Activated CD8-positive, alpha-beta T cell treated with anti-CD3 and anti-CD28 coated beads for 36 hours (primary cell): Measurements from ENCODE around the gene NELFB. TPM values are rescaled to one million over a fixed set of nuclear protein-coding genes. Genes with fewer than 3 reads are reported as not detected.

ENCODE experiments used
- ATAC-seq: fragments of 200-7000 bp; cut with Tn5 transposase; one replicate; pipeline ENCODE4 v1.10.0; 2021; ENCODE audit warnings: mild to moderate bottlenecking, moderate library complexity
- CTCF ChIA-PET: fragments of 350-600 bp; sonication (Branson Sonifier 250); formaldehyde crosslinking; loops from one replicate; lab custom pipeline; 2021; ENCODE audit warnings: antibody characterized with exemption; lab: Charles Lee
- POLR2A ChIA-PET: fragments of 350-600 bp; sonication (Branson Sonifier 250); formaldehyde crosslinking; loops from one replicate; lab custom pipeline; 2021; ENCODE audit warnings: antibody characterized with exemption; lab: Charles Lee
- DNase-seq: peaks from one replicate; pipeline ENCODE4 v3.0.0-alpha.2; 2020
- H3K27ac Mint-ChIP-seq: one replicate; pipeline ENCODE4 v1.8.0; 2021; ENCODE audit warnings: mild to moderate bottlenecking, mixed read lengths
- H3K27me3 Mint-ChIP-seq: one replicate; pipeline ENCODE4 v1.8.0; 2021; ENCODE audit warnings: mixed read lengths
- H3K36me3 Mint-ChIP-seq: one replicate; pipeline ENCODE4 v1.8.0; 2021; ENCODE audit warnings: low read depth, mixed read lengths
- H3K4me1 Mint-ChIP-seq: one replicate; pipeline ENCODE4 v1.8.0; 2021; ENCODE audit warnings: low read depth, mixed read lengths
- H3K4me3 Mint-ChIP-seq: one replicate; pipeline ENCODE4 v1.8.0; 2021; ENCODE audit warnings: mild to moderate bottlenecking, moderate library complexity, mixed read lengths
- H3K9me3 Mint-ChIP-seq: one replicate; pipeline ENCODE4 v1.8.0; 2021; ENCODE audit warnings: mixed read lengths
- intact Hi-C: fragments of 100-400 bp; cut with micrococcal nuclease; formaldehyde crosslinking; loops from one replicate; pipeline ENCODE4 v1.10.0; 2022
- total RNA-seq, 2 experiments: library from RNA; stranded (reverse); gene quantifications; one replicate each; pipeline ENCODE4 v1.2.3, GENCODE V29; 2021
- TF ChIP-seq, protein P1 (sequence below): fragments of 200-600 bp; IDR thresholded peaks from one replicate; pipeline ENCODE4 v1.8.0; 2022; ENCODE audit warnings: antibody characterized with exemption, mild to moderate bottlenecking

The NELFB gene
- total RNA-seq, 2 experiments from 2014 or later: 50.9 to 54.3 TPM

DNA sequence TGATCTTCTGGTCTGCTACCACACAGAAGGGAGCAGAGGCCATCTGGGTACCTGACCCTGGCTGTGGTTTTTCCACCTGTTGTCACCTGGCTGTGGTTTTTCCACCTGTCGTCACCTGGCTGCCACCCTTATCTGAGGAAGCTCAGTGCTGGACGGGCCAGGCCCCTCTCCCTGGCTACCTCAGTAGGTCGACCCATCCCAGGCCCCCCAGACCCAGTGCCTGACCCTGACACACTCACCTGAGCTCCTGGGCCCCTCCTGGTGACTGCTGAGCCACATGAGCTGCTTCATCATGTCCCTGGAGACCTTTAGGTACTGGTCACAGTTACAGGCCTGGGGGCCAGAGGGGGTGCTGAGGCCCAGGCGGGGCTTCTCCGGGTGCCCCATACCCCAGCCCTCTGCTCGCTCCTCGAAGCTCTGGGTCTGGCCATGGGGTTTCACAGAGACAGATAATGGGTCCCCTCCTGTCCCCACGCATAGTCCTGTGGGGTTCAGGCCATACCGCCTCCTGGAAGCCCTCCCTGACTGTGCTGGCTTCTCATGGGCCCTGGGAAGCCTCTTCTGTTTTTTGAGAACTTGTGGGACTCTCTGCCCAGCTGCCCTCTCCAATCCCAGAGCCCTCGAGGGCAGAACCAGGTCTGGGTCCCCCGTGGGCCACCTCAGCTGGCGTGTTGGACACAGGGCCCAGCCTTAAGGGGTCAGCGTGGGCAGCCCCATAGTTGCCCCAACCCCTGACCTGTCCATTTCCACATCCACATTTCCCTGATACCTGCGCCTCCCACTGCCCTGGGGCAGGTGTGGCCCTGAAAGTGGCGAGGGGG, 54.5 kb downstream of the NELFB start:
- H3K27me3 Mint-ChIP-seq: no peaks in the 10 kb centered on the region
- no peak overlapping the region for H3K27ac Mint-ChIP-seq
- no peak overlapping the region for H3K4me3 Mint-ChIP-seq
- no peak for DNase-seq
- intact Hi-C loops: loop anchor here (10.0 kb wide), 1 partner anchor 215 kb away; no protein-coding TSS in a partner anchor
- no peaks in the 10 kb centered on the region for H3K36me3 Mint-ChIP-seq
- peaks cover 12% of the 10 kb centered on the region for H3K4me1 Mint-ChIP-seq
- CTCF ChIA-PET: no interaction called here
- H3K9me3 Mint-ChIP-seq: no peaks in the 10 kb centered on the region
- POLR2A ChIA-PET: no interaction called here
- ATAC-seq: no peak
- TF ChIP-seq, protein P1, sequence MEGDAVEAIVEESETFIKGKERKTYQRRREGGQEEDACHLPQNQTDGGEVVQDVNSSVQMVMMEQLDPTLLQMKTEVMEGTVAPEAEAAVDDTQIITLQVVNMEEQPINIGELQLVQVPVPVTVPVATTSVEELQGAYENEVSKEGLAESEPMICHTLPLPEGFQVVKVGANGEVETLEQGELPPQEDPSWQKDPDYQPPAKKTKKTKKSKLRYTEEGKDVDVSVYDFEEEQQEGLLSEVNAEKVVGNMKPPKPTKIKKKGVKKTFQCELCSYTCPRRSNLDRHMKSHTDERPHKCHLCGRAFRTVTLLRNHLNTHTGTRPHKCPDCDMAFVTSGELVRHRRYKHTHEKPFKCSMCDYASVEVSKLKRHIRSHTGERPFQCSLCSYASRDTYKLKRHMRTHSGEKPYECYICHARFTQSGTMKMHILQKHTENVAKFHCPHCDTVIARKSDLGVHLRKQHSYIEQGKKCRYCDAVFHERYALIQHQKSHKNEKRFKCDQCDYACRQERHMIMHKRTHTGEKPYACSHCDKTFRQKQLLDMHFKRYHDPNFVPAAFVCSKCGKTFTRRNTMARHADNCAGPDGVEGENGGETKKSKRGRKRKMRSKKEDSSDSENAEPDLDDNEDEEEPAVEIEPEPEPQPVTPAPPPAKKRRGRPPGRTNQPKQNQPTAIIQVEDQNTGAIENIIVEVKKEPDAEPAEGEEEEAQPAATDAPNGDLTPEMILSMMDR: no peak

DNA sequence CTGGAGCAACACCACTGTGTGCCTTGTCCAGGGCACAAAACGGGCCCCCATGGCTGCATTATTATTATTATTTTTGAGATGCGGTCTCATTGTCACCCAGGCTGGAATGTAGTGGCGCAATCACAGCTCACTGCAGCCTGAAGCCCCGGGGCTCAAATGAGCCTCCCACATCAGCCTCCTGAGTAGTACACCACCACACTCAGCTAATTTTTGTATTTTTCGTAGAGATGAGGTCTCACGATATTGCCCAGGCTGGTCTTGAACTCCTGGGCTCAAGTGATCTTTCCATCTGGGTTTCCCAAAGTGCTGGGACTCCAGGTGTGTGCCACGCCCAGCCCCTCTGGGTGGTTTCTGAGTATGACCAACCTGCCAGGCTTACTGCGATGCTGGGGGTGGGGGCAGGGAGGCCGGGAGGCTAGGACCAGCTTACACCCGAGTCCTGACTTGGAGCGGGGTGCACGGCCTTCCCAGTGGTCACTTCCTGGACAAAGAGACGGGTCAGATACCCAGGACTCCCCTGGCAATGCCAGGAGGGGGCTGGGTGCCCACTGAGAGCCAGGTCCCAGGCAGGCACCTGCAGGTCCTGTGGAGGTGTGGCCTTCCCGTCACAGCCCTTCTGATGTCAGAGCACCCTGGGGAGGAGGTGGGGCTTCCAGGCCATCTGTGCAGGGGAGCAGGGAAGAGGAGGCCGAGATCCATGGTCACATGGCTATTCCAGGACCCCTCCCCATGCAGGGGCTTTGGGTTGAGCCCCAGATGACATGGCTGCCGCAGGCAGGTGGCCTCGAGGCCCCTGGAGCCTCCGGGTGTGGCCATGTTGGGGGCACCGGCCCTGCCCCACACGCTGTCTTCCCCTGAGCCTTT, 55.3 kb downstream of the NELFB start:
- no peak overlapping the region for H3K4me3 Mint-ChIP-seq
- CTCF ChIA-PET: no interaction called here
- no peaks in the 10 kb centered on the region for H3K36me3 Mint-ChIP-seq
- POLR2A ChIA-PET: no interaction called here
- H3K27ac Mint-ChIP-seq: no peak overlapping the region
- ATAC-seq (no peak), DNase-seq (no peak)
- intact Hi-C loops: no loop called here
- H3K4me1 Mint-ChIP-seq: peaks cover 8% of the 10 kb centered on the region
- TF ChIP-seq, protein P1: no peak
- no peaks in the 10 kb centered on the region for H3K9me3 Mint-ChIP-seq
- no peaks in the 10 kb centered on the region for H3K27me3 Mint-ChIP-seq

DNA sequence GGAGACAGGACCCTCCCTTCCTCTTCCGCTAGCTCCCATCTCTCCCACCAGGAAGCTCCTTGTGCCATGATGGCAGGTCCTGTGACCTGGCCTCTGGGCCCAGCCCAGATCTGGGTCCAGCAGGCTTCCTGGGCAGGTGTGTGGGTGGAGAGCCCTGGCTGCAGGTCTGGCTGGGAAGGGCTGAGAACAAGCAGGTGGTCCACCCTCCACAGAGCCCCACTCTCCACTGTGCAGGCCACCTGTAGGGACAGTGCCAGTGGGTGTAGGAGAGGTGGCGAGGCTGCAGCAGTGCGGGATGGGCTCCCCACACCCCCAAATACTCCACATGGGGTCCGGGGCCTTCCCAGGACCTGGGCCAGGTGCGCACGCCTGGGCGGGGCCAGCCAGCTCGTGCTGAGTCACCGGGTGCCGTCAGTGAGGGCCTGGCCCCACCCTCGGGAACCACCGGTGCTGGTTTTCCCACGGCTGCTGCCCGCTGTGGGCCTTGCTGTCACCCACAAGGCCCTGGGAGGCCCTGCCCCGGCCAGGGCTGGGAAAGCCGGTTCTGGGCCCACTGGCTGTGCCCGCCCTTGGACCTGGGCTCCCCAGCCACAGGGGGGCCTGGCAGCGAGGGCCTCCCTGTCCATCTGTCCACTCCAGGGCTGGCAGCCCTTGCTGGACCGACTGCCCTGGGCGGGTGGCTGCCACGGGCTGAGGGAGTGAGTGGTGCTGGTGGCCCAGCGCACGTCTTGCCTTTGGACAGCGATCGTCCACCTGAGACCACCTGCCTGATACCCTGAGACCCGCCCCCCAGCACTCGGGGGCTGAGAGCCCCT, 56.3 kb downstream of the NELFB start:
- TF ChIP-seq, protein P1: no peak
- Mint-ChIP-seq H3K27ac (no peak overlapping the region), H3K27me3 (no peaks in the 10 kb centered on the region), H3K36me3 (no peaks in the 10 kb centered on the region), H3K4me3 (no peak overlapping the region), H3K4me1 (peaks cover 6% of the 10 kb centered on the region), H3K9me3 (no peaks in the 10 kb centered on the region)
- POLR2A ChIA-PET: no interaction called here
- peak; percentile 34 for ATAC-seq
- intact Hi-C loops: no loop called here
- DNase-seq: peak; percentile 47
- CTCF ChIA-PET: no interaction called here

DNA sequence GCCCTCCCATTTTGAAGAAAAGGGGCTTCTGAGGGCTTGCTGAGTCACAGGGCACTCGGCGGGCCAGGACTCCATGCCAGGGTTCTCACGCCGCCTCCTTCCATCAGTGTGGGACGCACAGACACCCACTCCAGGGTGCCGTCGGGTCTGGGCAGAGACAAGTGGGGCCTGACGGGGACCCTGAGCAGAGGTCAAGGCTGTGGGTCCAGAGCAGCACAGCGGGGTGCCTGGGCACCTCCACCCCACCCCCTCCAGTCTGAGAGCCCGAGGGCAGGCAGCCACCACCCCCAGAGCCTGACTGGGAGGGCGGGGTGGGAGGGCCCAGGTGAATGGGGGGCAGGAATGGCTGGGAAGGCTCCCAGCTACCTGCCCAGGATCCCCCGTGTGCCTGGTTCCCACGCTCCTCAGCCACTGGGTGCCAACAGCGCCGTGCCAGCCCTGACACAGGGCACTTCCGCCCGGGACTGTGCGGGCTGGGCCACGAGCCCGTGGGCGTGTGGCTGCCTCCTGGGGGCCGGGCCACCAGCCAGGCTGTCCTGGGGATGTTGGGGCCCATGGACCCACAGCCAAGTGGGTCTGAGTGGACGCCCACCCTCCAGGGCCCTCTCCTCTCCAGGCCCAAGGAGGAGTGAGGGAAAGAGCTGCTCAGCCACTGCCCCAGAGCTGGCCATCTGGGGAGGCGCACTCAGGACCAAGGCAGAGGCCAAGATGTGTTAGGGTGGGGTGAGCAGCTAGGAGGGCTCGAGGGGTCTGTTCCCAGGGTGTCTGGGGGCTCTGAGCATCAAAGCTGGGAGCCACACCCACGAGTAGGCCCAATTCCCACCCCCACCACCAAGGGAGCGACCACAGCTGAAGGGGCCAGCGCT, 57.1 kb downstream of the NELFB start:
- no peaks in the 10 kb centered on the region for H3K27me3 Mint-ChIP-seq
- TF ChIP-seq, protein P1: no peak
- H3K9me3 Mint-ChIP-seq: no peaks in the 10 kb centered on the region
- ChIA-PET CTCF (interaction anchor here (1.2 kb wide), 1 partner anchor 11 kb away, joined by 4 read pairs; the partner anchor contains the start of gene NRARP), POLR2A (interaction anchor here (1.0 kb wide), 1 partner anchor 11 kb away, joined by 3 read pairs; no protein-coding TSS in a partner anchor)
- no peaks in the 10 kb centered on the region for H3K36me3 Mint-ChIP-seq
- no peak overlapping the region for H3K27ac Mint-ChIP-seq
- no peak for DNase-seq
- peaks cover 4% of the 10 kb centered on the region for H3K4me1 Mint-ChIP-seq
- no peak overlapping the region for H3K4me3 Mint-ChIP-seq
- ATAC-seq: no peak
- intact Hi-C loops: no loop called here
